PC-9 (cell line): ENCODE measurements around the gene SLC5A5. TPM values are rescaled to one million over a fixed set of nuclear protein-coding genes. Genes with fewer than 3 reads are reported as not detected.

Experiments
- BruUV-seq: library from RNA; stranded (reverse); fragments of 400-500 nt; replicated peaks from 2 replicates; lab custom pipeline; 2021; lab: Mats Ljungman, UMichigan
- CTCF ChIA-PET: fragments of 300-600 bp; sonication (Branson Sonifier 250); formaldehyde crosslinking; loops from one replicate; lab custom pipeline; 2022; ENCODE audit warnings: antibody characterized with exemption; lab: Charles Lee
- POLR2A ChIA-PET: fragments of 300-600 bp; sonication (Branson Sonifier 250); formaldehyde crosslinking; loops from one replicate; lab custom pipeline; 2022; ENCODE audit warnings: antibody characterized with exemption; ENCODE audit not compliant: unreplicated experiment; lab: Charles Lee
- DNase-seq, 2 experiments: peaks; one replicate each; pipeline versions ENCODE4 v3.0.0 to v3.0.0-alpha.2; 2015 to 2022; ENCODE audit warnings: mixed read lengths in 1 of 2
- H2AFZ ChIP-seq: fragments of 200-600 bp; sonication (generic); 2 replicates; pipeline ENCODE4 v1.8.1; 2017; ENCODE audit warnings: antibody characterized with exemption
- H3F3A ChIP-seq: fragments of 200-600 bp; sonication (generic); 2 replicates; pipeline ENCODE4 v1.8.1; 2017; ENCODE audit warnings: antibody characterized with exemption, mild to moderate bottlenecking, low read depth; ENCODE audit not compliant: insufficient read depth
- H3K27ac ChIP-seq: fragments of 200-600 bp; sonication (generic); 2 replicates; pipeline ENCODE4 v1.6.1; 2016; ENCODE audit warnings: mixed run types
- H3K27me3 ChIP-seq: fragments of 200-600 bp; sonication (generic); 2 replicates; pipeline ENCODE4 v1.6.1; 2016; ENCODE audit warnings: low read depth, mixed run types; ENCODE audit not compliant: insufficient read depth
- H3K36me3 ChIP-seq: fragments of 200-600 bp; sonication (generic); 2 replicates; pipeline ENCODE4 v1.6.1; 2016; ENCODE audit warnings: low read depth, mixed run types
- H3K4me1 ChIP-seq: fragments of 200-600 bp; sonication (generic); replicated peaks from 2 replicates; pipeline ENCODE4 v1.6.1; 2016; ENCODE audit warnings: mixed run types; ENCODE audit not compliant: insufficient read depth
- H3K4me2 ChIP-seq: fragments of 200-600 bp; sonication (generic); 2 replicates; pipeline ENCODE4 v1.6.1; 2017; ENCODE audit warnings: mixed run types
- H3K4me3 ChIP-seq: fragments of 200-600 bp; sonication (generic); 2 replicates; pipeline ENCODE4 v1.6.1; 2016; ENCODE audit warnings: mixed run types
- H3K79me2 ChIP-seq: fragments of 200-600 bp; sonication (generic); 2 replicates; pipeline ENCODE4 v1.6.1; 2017; ENCODE audit warnings: low read depth, mixed run types
- H3K9me2 ChIP-seq: fragments of 200-600 bp; sonication (generic); 2 replicates; pipeline ENCODE4 v1.8.1; 2017; ENCODE audit warnings: mild to moderate bottlenecking; ENCODE audit not compliant: insufficient read depth
- H3K9me3 ChIP-seq: fragments of 200-600 bp; sonication (generic); 2 replicates; pipeline ENCODE4 v1.8.1; 2016; ENCODE audit warnings: low read depth; ENCODE audit not compliant: insufficient read depth
- H4K20me1 ChIP-seq: fragments of 200-600 bp; sonication (generic); 2 replicates; pipeline ENCODE4 v1.8.1; 2017; ENCODE audit not compliant: insufficient read depth
- CTCF ChIP-seq: fragments of 200-600 bp; sonication (generic); conservative IDR thresholded peaks from 2 replicates; pipeline ENCODE4 v1.6.1; 2017; ENCODE audit warnings: mixed run types, antibody characterized with exemption, mild to moderate bottlenecking, moderate library complexity
- EZH2 ChIP-seq: fragments of 200-600 bp; sonication (generic); IDR thresholded peaks from 2 replicates; pipeline ENCODE4 v1.8.0; 2017; ENCODE audit warnings: antibody characterized with exemption, low read depth
- intact Hi-C: fragments of 100-400 bp; cut with micrococcal nuclease; formaldehyde crosslinking; loops from one replicate; pipeline ENCODE4 v1.10.0; 2022; ENCODE audit not compliant: unreplicated experiment
- total RNA-seq: library from RNA; stranded (reverse); gene quantifications from 2 replicates; pipeline ENCODE4 v1.2.3, GENCODE V29; 2021

Gene SLC5A5
- total RNA-seq, 1 experiment from 2014 or later: not detected

- no peak overlapping the region for H3K27ac ChIP-seq
- TF ChIP-seq CTCF: no peak
- no peak for TF ChIP-seq EZH2
- H3K4me2 ChIP-seq: no peak overlapping the region
- no peaks in the 10 kb centered on the region for H3K79me2 ChIP-seq
- H2AFZ ChIP-seq: no peak overlapping the region
- H3K9me2 ChIP-seq: no peaks in the 10 kb centered on the region
- H3K4me1 ChIP-seq: no peaks in the 10 kb centered on the region
- no peaks in the 10 kb centered on the region for H3K36me3 ChIP-seq
- H3K27me3 ChIP-seq: peaks cover 18% of the 10 kb centered on the region; the same call in 1 of the 2 replicates
- H4K20me1 ChIP-seq: no peaks in the 10 kb centered on the region
- H3F3A ChIP-seq: peaks cover 5% of the 10 kb centered on the region; the same call in 1 of the 2 replicates
- no peak overlapping the region for H3K4me3 ChIP-seq
- CTCF ChIA-PET: no interaction called here
- H3K9me3 ChIP-seq: no peaks in the 10 kb centered on the region
- DNase-seq: peak in 1 of 2 experiments; percentile 25
- intact Hi-C loops: no loop called here
- BruUV-seq: no TSS peak
- POLR2A ChIA-PET: no interaction called here
Observed at GRCh38 chr19:17879466-17879865, 7.7 kb downstream of the SLC5A5 start.

GRCh38 chr19:17881701-17882100 is 10.0 kb downstream of the SLC5A5 start:
- H3K79me2 ChIP-seq: no peaks in the 10 kb centered on the region
- no peak for TF ChIP-seq CTCF
- TF ChIP-seq EZH2: no peak
- H3K36me3 ChIP-seq: no peaks in the 10 kb centered on the region
- no peaks in the 10 kb centered on the region for H4K20me1 ChIP-seq
- H3K4me1 ChIP-seq: no peaks in the 10 kb centered on the region
- no peak overlapping the region for H3K27ac ChIP-seq
- no peaks in the 10 kb centered on the region for H3K9me2 ChIP-seq
- no peak overlapping the region for H3K4me2 ChIP-seq
- 0 out of 2 replicates have a peak, but pooled peaks cover 4% of the 10 kb centered on the region for H3F3A ChIP-seq
- ChIA-PET POLR2A (no interaction called here), CTCF (no interaction called here)
- no TSS peak for BruUV-seq
- no peak overlapping the region for H3K4me3 ChIP-seq
- no peak for DNase-seq
- H3K27me3 ChIP-seq: peaks cover 18% of the 10 kb centered on the region; the same call in 1 of the 2 replicates
- no peaks in the 10 kb centered on the region for H3K9me3 ChIP-seq
- intact Hi-C loops: no loop called here
- H2AFZ ChIP-seq: no peak overlapping the region

GRCh38 chr19:17883627-17884410 is 12.1 kb downstream of the SLC5A5 start:
- Histone ChIP-seq H3K27ac (no peak overlapping the region), H3K79me2 (no peaks in the 10 kb centered on the region), H4K20me1 (no peaks in the 10 kb centered on the region), H3F3A (0 out of 2 replicates have a peak, but pooled peaks cover 6% of the 10 kb centered on the region), H3K4me3 (no peak overlapping the region), H3K9me2 (no peaks in the 10 kb centered on the region), H3K4me1 (no peaks in the 10 kb centered on the region), H3K4me2 (no peak overlapping the region), H2AFZ (no peak overlapping the region), H3K36me3 (no peaks in the 10 kb centered on the region), H3K27me3 (peaks cover 25% of the 10 kb centered on the region; the same call in 1 of the 2 replicates), H3K9me3 (no peaks in the 10 kb centered on the region)
- TF ChIP-seq EZH2 (no peak), CTCF (no peak)
- intact Hi-C loops: no loop called here
- POLR2A ChIA-PET: no interaction called here
- DNase-seq: peak in 1 of 2 experiments; percentile 34
- CTCF ChIA-PET: no interaction called here
- BruUV-seq: no TSS peak
